Activated T-cell treated with anti-CD3 and anti-CD28 coated beads, Interleukin-2, amount 50 U/mL, for 4 hours (primary cell): Measurements from ENCODE around the gene CXCR6. TPM values are rescaled to one million over a fixed set of nuclear protein-coding genes. Genes with fewer than 3 reads are reported as not detected.

Source experiments
- ATAC-seq, 2 donors: fragments of 200-7000 bp; cut with Tn5 transposase; one replicate each; pipeline ENCODE4 v1.10.0; 2021
- DNase-seq: peaks from one replicate; pipeline ENCODE4 v3.0.0-alpha.2; 2020
- H3K27me3 Mint-ChIP-seq: one replicate; pipeline ENCODE4 v1.8.0; 2021; ENCODE audit warnings: low read depth, mixed read lengths
- H3K36me3 Mint-ChIP-seq: one replicate; pipeline ENCODE4 v1.8.0; 2022; ENCODE audit warnings: mixed read lengths; ENCODE audit not compliant: insufficient read depth
- H3K4me1 Mint-ChIP-seq: one replicate; pipeline ENCODE4 v1.8.0; 2021; ENCODE audit warnings: low read depth, mixed read lengths
- H3K4me3 Mint-ChIP-seq: one replicate; pipeline ENCODE4 v1.8.0; 2021; ENCODE audit warnings: mild to moderate bottlenecking, moderate library complexity, mixed read lengths
- H3K9me3 Mint-ChIP-seq: one replicate; pipeline ENCODE4 v1.8.0; 2021; ENCODE audit warnings: mixed read lengths
- total RNA-seq, 3 donors: library from RNA; stranded (reverse); gene quantifications; one replicate each; pipeline ENCODE4 v1.2.1, GENCODE V29; 2021

Gene CXCR6
- total RNA-seq, 3 donors from 2014 or later: 1.4 to 2.6 (median 1.6) TPM

- H3K4me3 Mint-ChIP-seq: no peak overlapping the region
- H3K36me3 Mint-ChIP-seq: peaks cover 69% of the 10 kb centered on the region
Observed at GRCh38 chr3:45964139-45964538, 20.9 kb downstream of the CXCR6 start.

GRCh38 chr3:45965253-45965652 lies 22.0 kb downstream of the CXCR6 start:
- ATAC-seq (no peak), DNase-seq (no peak)
- Mint-ChIP-seq H3K36me3 (peaks cover 65% of the 10 kb centered on the region), H3K4me3 (no peak overlapping the region), H3K9me3 (no peaks in the 10 kb centered on the region), H3K4me1 (peaks cover 74% of the 10 kb centered on the region), H3K27me3 (no peaks in the 10 kb centered on the region)

More at GRCh38 chr3:45964139-45964538, 20.9 kb downstream of the CXCR6 start:
- ATAC-seq (peak; percentile 87 to 90), DNase-seq (peak; percentile 27)
- Mint-ChIP-seq H3K9me3 (no peaks in the 10 kb centered on the region), H3K4me1 (peaks cover 71% of the 10 kb centered on the region), H3K27me3 (no peaks in the 10 kb centered on the region)

- peaks cover 67% of the 10 kb centered on the region for H3K36me3 Mint-ChIP-seq
- no peak overlapping the region for H3K4me3 Mint-ChIP-seq
- H3K9me3 Mint-ChIP-seq: no peaks in the 10 kb centered on the region
- no peaks in the 10 kb centered on the region for H3K27me3 Mint-ChIP-seq
- peaks cover 77% of the 10 kb centered on the region for H3K4me1 Mint-ChIP-seq
- DNase-seq (no peak), ATAC-seq (peak in 1 of 2 donors; percentile 15)
Observed at GRCh38 chr3:45965653-45966052, 22.4 kb downstream of the CXCR6 start.

DNA sequence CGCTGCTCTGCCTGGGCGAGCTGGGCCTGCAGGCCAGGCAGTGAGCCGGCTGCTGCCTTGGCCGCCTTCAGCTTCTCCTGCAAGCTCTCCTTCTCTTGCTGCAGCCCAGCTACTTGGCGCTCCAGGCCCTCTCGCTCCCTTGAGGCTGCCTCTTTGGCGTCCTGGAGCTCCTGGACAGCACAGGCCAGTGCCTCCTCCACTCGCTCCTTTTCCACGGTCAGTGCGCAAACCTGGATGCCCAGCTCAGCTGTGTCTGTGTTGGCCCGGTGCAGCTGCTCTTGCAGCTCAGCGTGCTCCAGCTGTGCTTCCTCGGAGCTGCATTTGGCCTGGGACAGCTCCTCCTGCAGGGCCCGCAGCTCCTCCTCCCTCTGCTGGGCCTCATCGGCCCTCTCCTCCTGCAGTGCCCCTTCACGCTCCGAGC lies 23.1 kb downstream of the CXCR6 start:
- H3K27me3 Mint-ChIP-seq: no peaks in the 10 kb centered on the region
- H3K4me3 Mint-ChIP-seq: no peak overlapping the region
- H3K36me3 Mint-ChIP-seq: peaks cover 68% of the 10 kb centered on the region
- peaks cover 75% of the 10 kb centered on the region for H3K4me1 Mint-ChIP-seq
- ATAC-seq: no peak
- H3K9me3 Mint-ChIP-seq: no peaks in the 10 kb centered on the region
- no peak for DNase-seq

DNA sequence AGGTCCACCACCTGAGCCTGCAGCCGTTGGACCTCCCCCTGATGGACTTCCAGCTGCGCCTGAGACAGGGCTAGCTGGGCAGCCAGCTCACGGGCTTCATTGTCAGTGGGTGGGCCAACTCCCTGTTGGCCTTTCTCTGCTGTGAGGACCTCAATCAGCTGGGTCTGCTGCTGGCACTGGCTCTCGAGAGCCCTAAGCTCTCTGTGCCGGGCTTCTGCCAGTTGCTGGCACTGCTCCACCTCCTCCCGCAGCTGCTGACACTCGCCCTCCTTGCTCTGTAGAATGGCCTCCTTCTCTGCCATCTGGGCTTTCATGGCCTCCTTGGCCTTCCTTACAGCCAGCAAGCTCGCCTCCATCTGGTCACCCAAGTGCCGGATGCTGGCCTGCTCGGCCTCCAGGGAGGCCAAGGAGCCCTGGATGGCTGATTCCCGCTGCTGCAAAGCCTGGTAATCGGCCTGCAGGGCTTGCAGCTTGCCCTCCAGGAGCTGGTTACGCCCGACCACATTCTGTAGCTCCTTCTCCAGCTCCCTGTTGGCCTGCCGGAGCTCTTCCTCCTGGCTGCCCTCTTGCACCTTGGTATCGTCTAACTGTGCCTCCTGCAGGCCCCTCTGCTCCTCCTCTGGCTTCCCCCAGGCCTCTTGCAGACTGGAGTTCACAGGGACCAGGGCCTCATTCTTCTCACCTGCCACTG lies 23.8 kb downstream of the CXCR6 start:
- no peaks in the 10 kb centered on the region for H3K9me3 Mint-ChIP-seq
- peaks cover 72% of the 10 kb centered on the region for H3K4me1 Mint-ChIP-seq
- H3K27me3 Mint-ChIP-seq: no peaks in the 10 kb centered on the region
- no peak overlapping the region for H3K4me3 Mint-ChIP-seq
- no peak for DNase-seq
- H3K36me3 Mint-ChIP-seq: peaks cover 70% of the 10 kb centered on the region
- no peak for ATAC-seq

- DNase-seq (no peak), ATAC-seq (no peak)
- H3K4me1 Mint-ChIP-seq: peaks cover 70% of the 10 kb centered on the region
- H3K36me3 Mint-ChIP-seq: peaks cover 68% of the 10 kb centered on the region
- no peaks in the 10 kb centered on the region for H3K27me3 Mint-ChIP-seq
- no peak overlapping the region for H3K4me3 Mint-ChIP-seq
- no peaks in the 10 kb centered on the region for H3K9me3 Mint-ChIP-seq
Observed at GRCh38 chr3:45967724-45968123, 24.5 kb downstream of the CXCR6 start.

DNA sequence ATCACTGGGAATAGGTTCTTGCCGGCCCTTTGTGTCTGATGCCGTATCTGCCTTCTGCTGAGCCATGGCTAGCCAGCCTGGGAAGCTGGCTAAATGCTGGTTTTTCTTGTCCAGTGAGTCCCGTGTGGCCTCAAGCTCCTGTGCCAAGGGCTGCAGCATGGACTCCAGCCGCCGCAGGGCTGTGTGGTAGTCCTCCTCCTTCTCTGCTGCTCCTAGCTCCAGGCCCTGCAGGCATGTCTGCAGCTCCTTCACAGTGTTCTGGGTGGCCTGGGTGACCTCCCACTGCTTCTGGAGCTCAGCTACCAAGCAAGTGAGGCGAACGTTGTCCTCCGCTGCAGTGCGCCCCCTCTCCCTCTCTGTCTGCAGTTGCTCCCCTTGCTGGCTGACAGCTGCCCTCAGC lies 24.9 kb downstream of the CXCR6 start:
- Mint-ChIP-seq H3K4me1 (peaks cover 70% of the 10 kb centered on the region), H3K36me3 (peaks cover 67% of the 10 kb centered on the region), H3K27me3 (no peaks in the 10 kb centered on the region), H3K9me3 (no peaks in the 10 kb centered on the region), H3K4me3 (no peak overlapping the region)
- no peak for ATAC-seq
- no peak for DNase-seq

- ATAC-seq: no peak
- H3K27me3 Mint-ChIP-seq: no peaks in the 10 kb centered on the region
- H3K4me1 Mint-ChIP-seq: peaks cover 70% of the 10 kb centered on the region
Observed at GRCh38 chr3:45968706-45969105, 25.4 kb downstream of the CXCR6 start.

DNA sequence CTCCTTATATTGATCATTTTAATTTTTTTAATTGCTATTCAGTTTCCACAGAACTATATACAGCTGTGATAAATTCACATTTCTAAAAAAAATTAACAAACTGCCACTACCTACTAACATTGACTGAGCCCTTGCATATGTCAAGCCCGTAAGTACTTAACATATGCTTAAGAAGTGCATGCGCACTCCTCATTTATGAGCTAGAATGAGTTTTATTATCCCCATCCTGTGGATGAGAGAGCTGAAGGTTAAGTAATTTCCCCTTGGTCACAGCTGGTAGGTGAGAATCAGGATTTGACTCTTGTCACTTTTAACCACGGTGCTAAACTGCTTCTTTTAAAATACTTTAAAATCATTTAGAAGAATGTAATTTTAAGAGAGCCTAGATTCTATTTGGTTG lies 25.9 kb downstream of the CXCR6 start:
- no peak for DNase-seq
- no peaks in the 10 kb centered on the region for H3K9me3 Mint-ChIP-seq
- no peak for ATAC-seq
- peaks cover 64% of the 10 kb centered on the region for H3K36me3 Mint-ChIP-seq
- H3K27me3 Mint-ChIP-seq: no peaks in the 10 kb centered on the region
- H3K4me3 Mint-ChIP-seq: no peak overlapping the region
- peaks cover 66% of the 10 kb centered on the region for H3K4me1 Mint-ChIP-seq

More at GRCh38 chr3:45968706-45969105, 25.4 kb downstream of the CXCR6 start:
- H3K36me3 Mint-ChIP-seq: peaks cover 67% of the 10 kb centered on the region
- H3K4me3 Mint-ChIP-seq: no peak overlapping the region
- H3K9me3 Mint-ChIP-seq: no peaks in the 10 kb centered on the region
- DNase-seq: no peak

DNA sequence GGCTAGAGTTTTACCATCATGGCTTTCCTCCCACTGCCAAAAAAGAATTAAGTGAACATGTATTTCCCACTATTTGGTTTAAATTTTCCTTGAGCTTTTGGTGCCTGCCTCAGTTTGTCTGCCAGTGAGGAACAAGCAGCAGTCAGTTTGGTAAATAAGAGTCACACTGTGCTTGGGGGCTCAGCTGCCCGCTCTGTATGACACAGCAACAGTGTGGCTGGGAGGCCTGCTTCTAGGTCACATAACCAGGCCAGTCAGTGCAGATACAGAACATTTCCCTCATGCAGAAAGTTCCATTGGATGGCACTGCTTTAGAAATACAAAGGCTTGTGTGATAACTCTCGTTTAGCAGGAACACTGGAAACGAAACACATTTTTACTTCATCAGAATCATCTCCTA lies 26.7 kb downstream of the CXCR6 start:
- peaks cover 63% of the 10 kb centered on the region for H3K4me1 Mint-ChIP-seq
- ATAC-seq (no peak), DNase-seq (no peak)
- no peak overlapping the region for H3K4me3 Mint-ChIP-seq
- H3K9me3 Mint-ChIP-seq: no peaks in the 10 kb centered on the region
- H3K36me3 Mint-ChIP-seq: peaks cover 62% of the 10 kb centered on the region
- no peaks in the 10 kb centered on the region for H3K27me3 Mint-ChIP-seq

DNA sequence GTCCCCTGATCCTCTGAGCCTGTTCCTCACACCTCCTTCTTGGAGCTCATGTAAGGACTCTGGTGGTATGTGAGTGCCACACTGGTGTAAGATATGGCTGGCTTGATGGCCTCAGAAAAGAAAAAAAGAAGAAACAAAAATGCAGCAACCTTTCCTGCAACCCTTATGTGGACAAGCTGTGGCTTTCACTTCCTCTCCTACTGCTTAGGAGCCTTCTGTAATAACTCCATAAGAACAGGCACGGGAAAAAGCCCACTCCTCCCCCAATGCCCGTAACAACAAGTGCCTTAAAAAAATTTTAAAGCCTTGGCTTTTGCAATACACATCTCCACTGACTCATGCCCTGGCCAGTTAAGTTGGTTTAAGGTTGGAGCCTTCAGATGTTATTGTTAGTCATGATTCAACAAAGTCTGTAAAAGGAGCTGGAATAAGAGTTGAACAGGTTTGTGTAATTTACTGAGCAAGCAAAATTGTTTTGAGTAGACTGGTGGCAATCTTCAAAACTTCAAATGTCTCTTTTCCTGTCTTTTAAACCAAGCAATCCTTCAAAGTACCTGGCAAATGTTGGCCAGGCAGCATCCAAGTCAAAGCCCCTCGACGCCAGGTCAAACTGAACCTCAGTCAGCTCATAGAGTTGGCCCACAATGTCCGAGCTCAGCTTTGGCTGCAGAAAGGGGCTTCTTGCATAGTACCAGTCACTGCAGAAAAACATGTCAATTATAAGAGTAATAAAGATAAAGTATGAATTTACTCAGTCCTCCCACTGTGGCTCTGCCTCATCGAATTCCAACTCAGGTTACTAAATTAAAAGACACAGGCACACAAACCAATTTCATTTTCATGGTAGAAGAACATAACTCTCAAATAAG lies 29.5 kb downstream of the CXCR6 start:
- DNase-seq: no peak
- Mint-ChIP-seq H3K4me1 (peaks cover 64% of the 10 kb centered on the region), H3K4me3 (no peak overlapping the region), H3K27me3 (no peaks in the 10 kb centered on the region), H3K36me3 (peaks cover 62% of the 10 kb centered on the region), H3K9me3 (no peaks in the 10 kb centered on the region)
- ATAC-seq: peak; percentile 29 to 67

DNA sequence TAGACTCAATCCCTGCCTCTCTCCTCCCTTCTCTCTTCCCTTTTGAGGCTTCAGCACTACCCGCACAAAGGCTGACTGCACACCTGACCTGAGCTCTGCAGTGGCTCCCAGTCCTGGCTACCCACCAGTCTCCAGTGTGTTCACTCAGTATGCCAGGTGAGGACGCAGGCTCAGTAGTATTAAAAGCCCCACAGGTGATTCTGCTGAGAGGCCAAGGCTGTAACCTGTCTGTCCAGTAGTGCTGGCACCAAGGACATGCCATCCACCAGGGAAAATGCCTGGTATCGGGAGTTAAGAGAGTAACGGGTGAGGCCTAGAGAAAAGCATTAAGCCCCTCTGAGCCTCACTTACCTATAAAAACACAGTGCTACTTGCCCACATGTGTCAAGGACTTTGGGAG lies 31.4 kb downstream of the CXCR6 start:
- Mint-ChIP-seq H3K9me3 (no peaks in the 10 kb centered on the region), H3K36me3 (peaks cover 63% of the 10 kb centered on the region), H3K4me3 (no peak overlapping the region), H3K27me3 (no peaks in the 10 kb centered on the region), H3K4me1 (peaks cover 72% of the 10 kb centered on the region)
- DNase-seq: no peak
- no peak for ATAC-seq

DNA sequence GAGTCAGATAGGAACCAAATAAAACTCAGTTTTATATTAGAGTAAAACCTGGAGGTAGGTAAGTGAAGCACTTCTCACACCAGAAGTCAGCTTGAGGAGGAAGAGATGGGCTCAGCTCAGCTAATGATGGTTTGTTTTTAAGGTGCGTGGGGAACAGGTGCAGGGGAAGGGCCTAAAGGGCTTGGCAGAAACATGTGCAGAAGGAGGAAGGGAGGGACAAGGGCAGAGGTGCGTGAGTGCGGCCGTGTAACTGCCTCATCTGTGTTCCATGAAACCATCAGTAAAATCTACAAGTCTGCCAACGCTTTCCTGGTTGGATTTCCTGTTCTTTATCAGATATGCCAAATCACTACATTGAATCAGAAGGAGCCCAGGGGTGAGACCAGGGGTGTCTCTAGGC lies 32.4 kb downstream of the CXCR6 start:
- Mint-ChIP-seq H3K4me1 (peaks cover 79% of the 10 kb centered on the region), H3K4me3 (peak overlapping the region; percentile 16), H3K9me3 (no peaks in the 10 kb centered on the region), H3K27me3 (no peaks in the 10 kb centered on the region), H3K36me3 (peaks cover 55% of the 10 kb centered on the region)
- DNase-seq (no peak), ATAC-seq (peak; percentile 16 to 33)

DNA sequence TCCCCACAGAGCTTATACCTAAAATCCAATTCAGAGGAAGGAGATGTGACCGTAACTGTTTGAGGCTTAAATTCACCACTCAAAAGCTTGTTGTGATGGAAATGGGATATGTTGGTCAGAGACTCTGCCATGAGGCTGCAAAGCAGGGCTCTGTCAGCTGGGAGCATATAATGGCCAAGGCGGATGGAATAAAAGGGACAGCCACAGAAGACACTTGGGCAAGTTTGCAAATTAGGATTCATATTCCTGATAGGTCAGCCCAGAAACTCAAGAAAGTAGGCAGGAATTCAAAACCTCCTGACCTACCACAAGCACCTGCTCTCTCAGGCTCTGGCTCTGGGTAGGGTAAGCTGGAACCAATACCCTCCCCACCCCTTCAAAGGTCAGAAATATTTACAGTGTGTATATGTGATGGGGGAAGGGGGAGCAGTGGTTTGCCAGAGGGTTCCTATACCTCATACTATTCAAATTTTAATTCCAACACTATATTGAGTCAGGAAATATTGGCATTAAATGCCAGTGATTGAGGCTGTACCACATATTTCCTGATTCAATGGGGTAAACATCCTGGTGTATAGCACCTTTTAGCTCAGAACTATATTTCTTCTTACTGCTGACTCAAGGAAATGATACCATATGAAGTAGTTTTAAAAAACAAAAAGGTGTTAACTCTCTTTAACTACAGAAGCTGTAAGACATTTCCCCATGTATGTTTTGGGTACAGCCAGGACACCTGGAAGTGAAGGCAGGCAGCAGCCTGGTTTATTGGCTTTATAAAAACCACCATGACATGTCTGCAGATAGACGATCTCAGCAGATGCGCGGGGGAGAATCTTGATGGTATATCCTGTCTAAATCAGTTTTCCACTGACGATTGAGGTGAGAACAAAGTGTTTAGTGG lies 33.2 kb downstream of the CXCR6 start:
- ATAC-seq (peak; percentile 11 to 25), DNase-seq (no peak)
- Mint-ChIP-seq H3K4me1 (peaks cover 85% of the 10 kb centered on the region), H3K36me3 (peaks cover 54% of the 10 kb centered on the region), H3K4me3 (peak overlapping the region; percentile 56), H3K9me3 (no peaks in the 10 kb centered on the region), H3K27me3 (no peaks in the 10 kb centered on the region)
